ENCODE data around the gene SURF4.

GRCh38 chr9:133397895-133398294 is 22.0 kb upstream of the SURF4 start:
- no peak for TF ChIP-seq CTCF (IDR thresholded peaks at IDR 0.05)
- no peak for TF ChIP-seq EZH2 (IDR thresholded peaks at IDR 0.05; ENCODE audit: borderline replicate concordance, insufficient read depth, low read depth, low read length, poor library complexity, severe bottlenecking)
